Smooth muscle cell (in vitro differentiated cells): ENCODE results near the gene SORCS3. TPM values are rescaled to one million over a fixed set of nuclear protein-coding genes. Genes with fewer than 3 reads are reported as not detected.
A peak's percentile ranks its signal among the peaks of the same experiment; 100 is the strongest.

Source experiments
- DNase-seq: peaks from one replicate; lab custom pipeline; 2025; ENCODE audit not compliant: unreplicated experiment; lab: John Stamatoyannopoulos, UW
- H2AFZ ChIP-seq: fragments of 200-600 bp; sonication (generic); 2 replicates; pipeline ENCODE4 v1.6.0; 2016; ENCODE audit warnings: antibody characterized with exemption, low read depth, mild to moderate bottlenecking
- H3F3A ChIP-seq: fragments of 200-600 bp; sonication (generic); 2 replicates; pipeline ENCODE4 v1.6.0; 2017; ENCODE audit warnings: antibody characterized with exemption, low read depth
- H3K27ac ChIP-seq: fragments of 200-600 bp; sonication (generic); 2 replicates; pipeline ENCODE4 v1.5.1; 2016; ENCODE audit warnings: low read depth, mild to moderate bottlenecking
- H3K27me3 ChIP-seq: fragments of 200-600 bp; sonication (generic); 2 replicates; pipeline ENCODE4 v1.6.1; 2016; ENCODE audit warnings: low read depth, mild to moderate bottlenecking
- H3K36me3 ChIP-seq: fragments of 200-600 bp; sonication (generic); 2 replicates; pipeline ENCODE4 v1.5.1; 2016; ENCODE audit warnings: low read depth
- H3K4me1 ChIP-seq: fragments of 200-600 bp; sonication (generic); 2 replicates; pipeline ENCODE4 v1.5.1; 2016; ENCODE audit warnings: low read depth
- H3K4me2 ChIP-seq: fragments of 200-600 bp; sonication (generic); 2 replicates; pipeline ENCODE4 v1.6.0; 2016; ENCODE audit warnings: mild to moderate bottlenecking
- H3K4me3 ChIP-seq: fragments of 200-600 bp; sonication (generic); 2 replicates; pipeline ENCODE4 v1.5.1; 2016; ENCODE audit warnings: mild to moderate bottlenecking
- H3K79me2 ChIP-seq: fragments of 200-600 bp; sonication (generic); 2 replicates; pipeline ENCODE4 v1.6.0; 2016; ENCODE audit warnings: low read depth, mild to moderate bottlenecking
- H3K9ac ChIP-seq: fragments of 200-600 bp; sonication (generic); 2 replicates; pipeline ENCODE4 v1.6.0; 2016; ENCODE audit warnings: low read depth
- H3K9me3 ChIP-seq: fragments of 200-600 bp; sonication (generic); replicated peaks from 2 replicates; pipeline ENCODE4 v1.5.1; 2016; ENCODE audit warnings: low read depth
- H4K20me1 ChIP-seq: fragments of 200-600 bp; sonication (generic); 2 replicates; pipeline ENCODE4 v1.6.0; 2016; ENCODE audit warnings: low read depth
- CTCF ChIP-seq: fragments of 200-600 bp; sonication (generic); IDR thresholded peaks from 2 replicates; pipeline ENCODE4 v1.5.1; 2017; ENCODE audit warnings: borderline replicate concordance, mild to moderate bottlenecking, antibody characterized with exemption; ENCODE audit not compliant: insufficient read depth, poor library complexity, severe bottlenecking
- WGBS: methylation state at CpG from one replicate; pipeline ENCODE4 v1.1.7; 2016; ENCODE audit warnings: low lambda C conversion rate; 5-methylcytosine and 5-hydroxymethylcytosine counted together
- polyA plus RNA-seq: library from polyadenylated mRNA; unstranded; fragments of >200 nt; fragmentation: Nextera tagmentation; extraction: Ambion mirVana; gene quantifications from 2 replicates; pipeline ENCODE4 v1.2.1, GENCODE V29; 2016
- total RNA-seq: library from RNA; depleted of rRNA; stranded (reverse); fragments of >200 nt; gene quantifications from 2 replicates; pipeline ENCODE4 v1.2.3, GENCODE V29; 2014

SORCS3 gene
- total and polyA plus RNA-seq, 2 experiments from 2014 or later = not detected

DNA sequence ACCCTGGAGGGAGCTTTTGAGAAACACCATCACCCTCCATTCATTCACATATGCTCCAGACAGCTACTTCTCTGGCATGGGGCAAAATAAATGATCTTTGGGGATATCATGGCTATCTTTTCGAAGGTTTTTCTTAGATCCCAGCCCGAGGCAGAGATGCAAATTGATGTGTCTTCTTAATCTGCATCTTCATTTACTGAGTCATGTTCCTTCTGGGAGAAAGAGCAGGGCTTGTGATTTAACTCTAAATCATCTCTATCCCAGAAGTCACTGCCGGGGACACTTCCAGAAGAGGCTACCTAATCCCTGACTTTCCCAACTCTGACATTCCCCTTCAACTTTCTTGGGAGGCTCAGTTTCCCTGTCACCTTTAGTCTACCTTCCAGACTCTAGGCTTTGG is 90.1 kb downstream of the SORCS3 start:
- TF ChIP-seq CTCF = no peak
- H3K27ac ChIP-seq = no peak overlapping the region

DNA sequence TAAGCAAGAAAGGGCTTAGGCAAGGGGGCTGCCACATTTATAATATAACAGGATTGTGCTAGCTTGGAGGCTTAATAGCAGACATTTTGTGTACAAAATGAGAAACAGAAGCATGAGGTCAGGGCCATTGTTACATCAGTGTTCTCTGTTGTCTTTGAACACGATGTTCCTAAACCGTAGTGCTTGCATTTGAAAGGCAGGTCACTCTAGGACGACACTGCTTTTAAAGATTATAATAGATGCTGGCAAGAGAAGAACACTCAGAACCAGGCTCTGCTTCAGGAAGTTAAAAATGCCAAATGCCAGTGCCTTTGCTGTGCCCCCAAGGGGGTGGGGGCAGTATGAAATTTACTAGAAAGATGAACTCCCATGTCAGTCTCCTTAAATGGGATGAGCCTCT is 91.1 kb downstream of the SORCS3 start:
- no peak overlapping the region for H3K9ac ChIP-seq
- no peak overlapping the region for H3K4me3 ChIP-seq
- H2AFZ ChIP-seq = no peak overlapping the region
- peaks cover 17% of the 10 kb centered on the region for H3K4me1 ChIP-seq
- no peak for TF ChIP-seq CTCF
- H3K36me3 ChIP-seq = no peaks in the 10 kb centered on the region
- peaks cover 81% of the 10 kb centered on the region for H3K27me3 ChIP-seq
- WGBS = 81% methylated on average over 3 of the region's 3 CpGs
- no peaks in the 10 kb centered on the region for H3F3A ChIP-seq
- H3K79me2 ChIP-seq = no peaks in the 10 kb centered on the region
- H4K20me1 ChIP-seq = no peaks in the 10 kb centered on the region
- H3K4me2 ChIP-seq = no peak overlapping the region
- no peak for DNase-seq
- no peak overlapping the region for H3K27ac ChIP-seq
- no peaks in the 10 kb centered on the region for H3K9me3 ChIP-seq

More for the DNA sequence above, 90.1 kb downstream of the SORCS3 start:
- Histone ChIP-seq H3K4me1 (peaks cover 17% of the 10 kb centered on the region), H3K4me2 (no peak overlapping the region), H3K36me3 (no peaks in the 10 kb centered on the region), H3K9me3 (no peaks in the 10 kb centered on the region), H3K4me3 (no peak overlapping the region), H3K9ac (no peak overlapping the region), H2AFZ (no peak overlapping the region), H3K27me3 (peaks cover 81% of the 10 kb centered on the region), H3K79me2 (no peaks in the 10 kb centered on the region), H3F3A (no peaks in the 10 kb centered on the region), H4K20me1 (no peaks in the 10 kb centered on the region)
- no peak for DNase-seq
- 66% methylated on average over 3 of the region's 3 CpGs for WGBS

DNA sequence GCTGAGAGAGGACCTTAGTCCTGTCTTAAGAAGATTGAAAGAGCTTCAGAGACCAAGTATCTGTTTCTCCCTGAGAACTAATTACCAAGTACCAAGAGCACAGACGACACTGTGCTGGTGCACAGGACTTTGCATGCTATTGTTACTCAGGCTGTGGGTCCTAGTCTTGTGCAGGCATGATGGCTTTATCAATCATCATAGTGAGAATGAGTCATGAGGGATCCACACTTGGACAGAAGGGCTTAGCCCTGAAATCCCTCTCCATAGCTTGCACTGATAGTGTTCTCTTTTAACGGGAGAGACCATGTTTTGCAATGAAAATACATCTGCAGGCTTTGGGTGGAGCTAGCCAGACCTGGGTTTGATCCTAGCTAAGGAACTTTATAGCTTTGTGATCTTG is 93.3 kb downstream of the SORCS3 start:
- no peaks in the 10 kb centered on the region for H3K36me3 ChIP-seq
- no peaks in the 10 kb centered on the region for H3K9me3 ChIP-seq
- no peaks in the 10 kb centered on the region for H4K20me1 ChIP-seq
- WGBS = 6% methylated on average over 2 of the region's 2 CpGs
- peaks cover 77% of the 10 kb centered on the region for H3K27me3 ChIP-seq
- no peak overlapping the region for H3K4me2 ChIP-seq
- DNase-seq = no peak
- no peaks in the 10 kb centered on the region for H3F3A ChIP-seq
- no peak overlapping the region for H3K4me3 ChIP-seq
- TF ChIP-seq CTCF = no peak
- H3K9ac ChIP-seq = no peak overlapping the region
- H3K79me2 ChIP-seq = no peaks in the 10 kb centered on the region
- H2AFZ ChIP-seq = no peak overlapping the region
- H3K27ac ChIP-seq = no peak overlapping the region
- peaks cover 17% of the 10 kb centered on the region for H3K4me1 ChIP-seq

DNA sequence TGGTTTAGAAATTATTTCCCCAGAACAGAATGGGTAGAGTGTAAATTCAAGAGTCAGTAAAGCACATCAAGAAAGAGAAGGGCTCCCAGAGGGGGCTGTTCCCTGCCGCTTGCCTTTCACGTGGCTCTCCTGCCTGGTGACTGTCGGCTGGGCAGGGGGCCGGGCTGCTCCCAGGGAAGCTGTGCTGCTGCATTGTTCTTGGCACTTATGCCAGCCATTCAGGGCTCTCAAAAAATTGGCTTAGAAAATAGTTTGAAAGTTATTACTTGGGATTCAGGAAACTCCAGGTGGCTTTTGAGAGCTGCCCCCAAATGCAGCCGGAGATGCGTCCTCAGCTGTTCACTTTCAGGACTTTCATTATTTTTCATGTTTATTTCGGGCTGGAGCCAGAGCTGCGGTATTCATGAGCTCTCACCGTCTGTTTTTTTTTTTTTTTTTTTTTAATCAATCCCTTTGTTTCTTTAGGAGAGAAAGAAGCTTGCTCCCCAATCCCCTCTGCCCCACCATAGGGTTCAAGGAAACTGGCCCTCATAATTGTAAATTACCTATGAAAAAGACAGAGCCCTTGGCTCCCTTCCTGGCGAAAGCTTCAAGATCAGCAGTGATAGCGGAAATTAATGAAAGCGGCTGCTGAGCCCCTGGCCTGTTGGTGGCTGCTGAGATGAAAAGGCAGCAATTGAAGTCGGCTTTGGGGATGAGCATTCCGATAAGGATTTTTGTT is 94.1 kb downstream of the SORCS3 start:
- H3K4me2 ChIP-seq = peak overlapping the region; percentile 46
- no peaks in the 10 kb centered on the region for H3K9me3 ChIP-seq
- 33% methylated on average over 14 of the region's 14 CpGs for WGBS
- no peak overlapping the region for H3K27ac ChIP-seq
- H3K9ac ChIP-seq = no peak overlapping the region
- H3K4me3 ChIP-seq = no peak overlapping the region
- no peaks in the 10 kb centered on the region for H4K20me1 ChIP-seq
- peaks cover 77% of the 10 kb centered on the region for H3K27me3 ChIP-seq
- no peaks in the 10 kb centered on the region for H3K79me2 ChIP-seq
- H3K36me3 ChIP-seq = no peaks in the 10 kb centered on the region
- DNase-seq = no peak
- H3K4me1 ChIP-seq = peaks cover 17% of the 10 kb centered on the region
- TF ChIP-seq CTCF = no peak
- H2AFZ ChIP-seq = no peak overlapping the region
- H3F3A ChIP-seq = no peaks in the 10 kb centered on the region
